Mesenchymal stem cell (in vitro differentiated cells and primary cell): ENCODE data around the gene IL17RC.

Source experiments
- DNase-seq: peaks from one replicate; pipeline ENCODE4 v3.0.0-alpha.2; 2013
- H2AFZ ChIP-seq: one replicate; pipeline ENCODE4 v1.6.1; 2013; ENCODE audit warnings: low read depth, mild to moderate bottlenecking, control low read depth, inconsistent platforms, low read length, moderate library complexity
- H2AK5ac ChIP-seq: 2 replicates; pipeline ENCODE4 v1.6.1; 2013; ENCODE audit warnings: low read length, moderate library complexity, mild to moderate bottlenecking, inconsistent platforms; ENCODE audit not compliant: severe bottlenecking
- H2BK120ac ChIP-seq: one replicate; pipeline ENCODE4 v1.6.1; 2013; ENCODE audit warnings: low read depth, mild to moderate bottlenecking, inconsistent platforms, low read length, moderate library complexity
- H2BK12ac ChIP-seq, 2 experiments: one replicate each; pipeline ENCODE4 v1.6.1; 2013; ENCODE audit warnings: inconsistent platforms in 2 of 2, low read length in 2 of 2, mild to moderate bottlenecking in 2 of 2, moderate library complexity in 2 of 2, control low read depth in 1 of 2
- H2BK15ac ChIP-seq: one replicate; pipeline ENCODE4 v1.6.1; 2013; ENCODE audit warnings: mild to moderate bottlenecking, low read depth, inconsistent platforms; ENCODE audit not compliant: poor library complexity, severe bottlenecking
- H2BK5ac ChIP-seq: 2 replicates; pipeline ENCODE4 v1.6.1; 2013; ENCODE audit warnings: low read depth, mild to moderate bottlenecking, low read length, control low read depth, inconsistent platforms; ENCODE audit not compliant: poor library complexity, severe bottlenecking
- H3K14ac ChIP-seq, 2 experiments: one replicate each; pipeline ENCODE4 v1.6.1; 2013; ENCODE audit warnings: inconsistent platforms in 2 of 2, low read length in 2 of 2, control low read depth in 1 of 2, mild to moderate bottlenecking in 1 of 2, moderate library complexity in 1 of 2
- H3K18ac ChIP-seq, 2 experiments: one replicate each; pipeline ENCODE4 v1.6.1; 2013; ENCODE audit warnings: inconsistent platforms in 2 of 2, low read length in 2 of 2, control low read depth in 1 of 2, low read depth in 1 of 2, mild to moderate bottlenecking in 1 of 2
- H3K23ac ChIP-seq, 2 experiments: one replicate each; pipeline ENCODE4 v1.6.1; 2013; ENCODE audit warnings: inconsistent platforms in 2 of 2, low read length in 2 of 2, mild to moderate bottlenecking in 2 of 2, moderate library complexity in 2 of 2, control low read depth in 1 of 2
- H3K27ac ChIP-seq: 2 replicates; pipeline ENCODE4 v1.5.1; 2013; ENCODE audit warnings: mild to moderate bottlenecking, moderate library complexity, low read length, control low read depth, inconsistent platforms; ENCODE audit not compliant: poor library complexity, severe bottlenecking
- H3K27me3 ChIP-seq, 2 experiments: 2 replicates each; pipeline versions ENCODE4 v1.6.1 to v1.7.0; 2013; ENCODE audit warnings: low read length in 2 of 2, mild to moderate bottlenecking in 2 of 2, moderate library complexity in 2 of 2, control low read depth in 1 of 2, inconsistent platforms in 1 of 2; ENCODE audit not compliant: control insufficient read depth in 1 of 2, insufficient read depth in 1 of 2
- H3K36me3 ChIP-seq, 2 experiments: 2 replicates each; pipeline versions ENCODE4 v1.6.1 to v1.7.0; 2013; ENCODE audit warnings: low read length in 2 of 2, control low read depth in 1 of 2, inconsistent platforms in 1 of 2, low read depth in 1 of 2, mild to moderate bottlenecking in 1 of 2; ENCODE audit not compliant: insufficient read depth in 2 of 2, control insufficient read depth in 1 of 2
- H3K4ac ChIP-seq, 2 experiments: one replicate each; pipeline ENCODE4 v1.6.1; 2013; ENCODE audit warnings: inconsistent platforms in 2 of 2, low read length in 2 of 2, mild to moderate bottlenecking in 2 of 2, moderate library complexity in 2 of 2, control low read depth in 1 of 2, low read depth in 1 of 2
- H3K4me1 ChIP-seq: 2 replicates; pipeline ENCODE4 v1.6.1; 2013; ENCODE audit warnings: low read depth, low read length, control low read depth; ENCODE audit not compliant: control insufficient read depth, insufficient read depth
- H3K4me2 ChIP-seq: 2 replicates; pipeline ENCODE4 v1.6.1; 2013; ENCODE audit warnings: low read length, mild to moderate bottlenecking, inconsistent platforms; ENCODE audit not compliant: poor library complexity, severe bottlenecking
- H3K4me3 ChIP-seq, 2 experiments: 2 replicates each; pipeline versions ENCODE4 v1.5.1 to v1.7.0; 2013; ENCODE audit warnings: low read length in 2 of 2, mild to moderate bottlenecking in 2 of 2, control low read depth in 1 of 2, low read depth in 1 of 2; ENCODE audit not compliant: insufficient read depth in 1 of 2
- H3K79me1 ChIP-seq: replicated peaks from 2 replicates; pipeline ENCODE4 v1.6.1; 2013; ENCODE audit warnings: mild to moderate bottlenecking, control low read depth, low read length, inconsistent platforms; ENCODE audit not compliant: poor library complexity, severe bottlenecking
- H3K9ac ChIP-seq: 2 replicates; pipeline ENCODE4 v1.7.0; 2013; ENCODE audit warnings: mild to moderate bottlenecking, low read length, moderate library complexity
- H3K9me3 ChIP-seq: 2 replicates; pipeline ENCODE4 v1.7.0; 2013; ENCODE audit warnings: mild to moderate bottlenecking, low read length; ENCODE audit not compliant: control insufficient read depth
- H4K8ac ChIP-seq: one replicate; pipeline ENCODE4 v1.6.1; 2013; ENCODE audit warnings: inconsistent platforms, mild to moderate bottlenecking, low read length, moderate library complexity
- H4K91ac ChIP-seq: one replicate; pipeline ENCODE4 v1.6.1; 2013; ENCODE audit warnings: mild to moderate bottlenecking, low read length, inconsistent platforms
- WGBS: methylation state at CpG from one replicate; pipeline ENCODE4 v1.1.7; 2013; ENCODE audit warnings: mixed read lengths; 5-methylcytosine and 5-hydroxymethylcytosine counted together

Gene IL17RC

GRCh38 chr3:9902372-9903237 is 14.3 kb upstream of the IL17RC start, which contains the start of gene IL17RE:
Gene IL17RE, plus strand, starts transcription at chr3:9902848. Its CDS starts 85 bp downstream, at chr3:9902933.
- Histone ChIP-seq H3K23ac (no peak within 1 kb of the TSS), H3K36me3 (no peaks in the 10 kb centered on the region), H2AFZ (peak within 1 kb of the TSS; percentile 42), H2BK15ac (peak within 1 kb of the TSS; percentile 77), H2BK120ac (no peak within 1 kb of the TSS), H3K4me3 (peak within 1 kb of the TSS in 1 of 2 experiments; percentile 68), H2AK5ac (peak within 1 kb of the TSS; percentile 66), H3K27me3 (no peaks in the 10 kb centered on the region), H3K9ac (peak within 1 kb of the TSS; percentile 73), H4K8ac (peak within 1 kb of the TSS; percentile 95), H3K27ac (no peak within 1 kb of the TSS), H2BK12ac (peak within 1 kb of the TSS; percentile 78 to 99), H2BK5ac (no peak within 1 kb of the TSS), H4K91ac (peak within 1 kb of the TSS; percentile 97), H3K18ac (peak within 1 kb of the TSS; percentile 67), H3K14ac (peak within 1 kb of the TSS in 1 of 2 experiments; percentile 91), H3K4ac (peak within 1 kb of the TSS; percentile 17 to 88), H3K9me3 (no peaks in the 10 kb centered on the region), H3K4me1 (peaks cover 19% of the 10 kb centered on the region), H3K79me1 (peaks cover 2% of the 10 kb centered on the region), H3K4me2 (no peak within 1 kb of the TSS)
- DNase-seq = no peak
- 61% methylated on average over 12 of the region's 13 CpGs for WGBS

GRCh38 chr3:9903238-9903624 is 13.7 kb upstream of the IL17RC start:
- Histone ChIP-seq H3K14ac (no peak overlapping the region), H3K4me3 (peak overlapping the region in 1 of 2 experiments; percentile 68), H3K4me1 (peaks cover 17% of the 10 kb centered on the region), H2AFZ (no peak overlapping the region), H3K23ac (no peak overlapping the region), H3K9ac (peak overlapping the region; percentile 73), H3K4me2 (no peak overlapping the region), H2BK15ac (peak overlapping the region; percentile 77), H3K79me1 (peaks cover 2% of the 10 kb centered on the region), H2BK5ac (no peak overlapping the region), H2AK5ac (peak overlapping the region; percentile 66), H3K27me3 (no peaks in the 10 kb centered on the region), H2BK12ac (peak overlapping the region; percentile 78 to 99), H3K18ac (peak overlapping the region in 1 of 2 experiments; percentile 67), H3K36me3 (no peaks in the 10 kb centered on the region), H2BK120ac (no peak overlapping the region), H3K27ac (no peak overlapping the region), H4K8ac (peak overlapping the region; percentile 95), H3K4ac (peak overlapping the region; percentile 17 to 88), H3K9me3 (no peaks in the 10 kb centered on the region), H4K91ac (peak overlapping the region; percentile 97)
- WGBS = 42% methylated on average over 4 of the region's 4 CpGs
- peak; percentile 55 for DNase-seq

- Histone ChIP-seq H3K27me3 (no peaks in the 10 kb centered on the region), H2AK5ac (peak overlapping the region; percentile 44), H3K36me3 (no peaks in the 10 kb centered on the region), H2BK12ac (peak overlapping the region in 1 of 2 experiments; percentile 21), H4K8ac (no peak overlapping the region), H3K9ac (no peak overlapping the region), H4K91ac (no peak overlapping the region), H2BK5ac (no peak overlapping the region), H3K79me1 (peaks cover under 1% of the 10 kb centered on the region), H3K23ac (no peak overlapping the region), H3K14ac (no peak overlapping the region), H3K4ac (no peak overlapping the region), H2AFZ (no peak overlapping the region), H3K18ac (no peak overlapping the region), H2BK120ac (no peak overlapping the region), H3K4me2 (no peak overlapping the region), H3K27ac (no peak overlapping the region), H3K9me3 (no peaks in the 10 kb centered on the region), H3K4me3 (no peak overlapping the region), H3K4me1 (peaks cover 10% of the 10 kb centered on the region), H2BK15ac (no peak overlapping the region)
- DNase-seq = no peak
- WGBS = 94% methylated on average over 3 of the region's 4 CpGs
Measured at GRCh38 chr3:9903904-9904303, 13.0 kb upstream of the IL17RC start.

GRCh38 chr3:9906480-9906879 is 10.4 kb upstream of the IL17RC start:
- DNase-seq = no peak
- H3K4me3 ChIP-seq = no peak overlapping the region

More at GRCh38 chr3:9906480-9906879, 10.4 kb upstream of the IL17RC start:
- Histone ChIP-seq H3K79me1 (no peaks in the 10 kb centered on the region), H3K18ac (no peak overlapping the region), H2BK12ac (no peak overlapping the region), H2BK5ac (no peak overlapping the region), H3K27me3 (no peaks in the 10 kb centered on the region), H2AK5ac (no peak overlapping the region), H3K9me3 (no peaks in the 10 kb centered on the region), H4K91ac (no peak overlapping the region), H3K4me1 (peaks cover 12% of the 10 kb centered on the region), H3K23ac (no peak overlapping the region), H3K36me3 (no peaks in the 10 kb centered on the region), H2AFZ (no peak overlapping the region), H3K14ac (no peak overlapping the region), H4K8ac (no peak overlapping the region), H3K4me2 (no peak overlapping the region), H3K4ac (no peak overlapping the region), H3K9ac (no peak overlapping the region), H2BK15ac (no peak overlapping the region), H2BK120ac (no peak overlapping the region), H3K27ac (no peak overlapping the region)
- 93% methylated on average over 5 of the region's 5 CpGs for WGBS
